Tracheal epithelial cell (primary cell): Measurements from ENCODE around the gene CAPN2. TPM values are rescaled to one million over a fixed set of nuclear protein-coding genes. Genes with fewer than 3 reads are reported as not detected.

Experiments used
- total RNA-seq: library from RNA; depleted of rRNA; stranded (reverse); fragments of >200 nt; gene quantifications from 2 replicates; pipeline ENCODE4 v1.2.1, GENCODE V29; 2014

The CAPN2 gene
- 286 and 299 TPM in 2 replicates for total RNA-seq

GRCh38 chr1:223712194-223712849 is at the start of gene CAPN2:
CAPN2 (plus strand) TSS chr1:223712539; CDS start chr1:223712641, 102 bp downstream.

DNA sequence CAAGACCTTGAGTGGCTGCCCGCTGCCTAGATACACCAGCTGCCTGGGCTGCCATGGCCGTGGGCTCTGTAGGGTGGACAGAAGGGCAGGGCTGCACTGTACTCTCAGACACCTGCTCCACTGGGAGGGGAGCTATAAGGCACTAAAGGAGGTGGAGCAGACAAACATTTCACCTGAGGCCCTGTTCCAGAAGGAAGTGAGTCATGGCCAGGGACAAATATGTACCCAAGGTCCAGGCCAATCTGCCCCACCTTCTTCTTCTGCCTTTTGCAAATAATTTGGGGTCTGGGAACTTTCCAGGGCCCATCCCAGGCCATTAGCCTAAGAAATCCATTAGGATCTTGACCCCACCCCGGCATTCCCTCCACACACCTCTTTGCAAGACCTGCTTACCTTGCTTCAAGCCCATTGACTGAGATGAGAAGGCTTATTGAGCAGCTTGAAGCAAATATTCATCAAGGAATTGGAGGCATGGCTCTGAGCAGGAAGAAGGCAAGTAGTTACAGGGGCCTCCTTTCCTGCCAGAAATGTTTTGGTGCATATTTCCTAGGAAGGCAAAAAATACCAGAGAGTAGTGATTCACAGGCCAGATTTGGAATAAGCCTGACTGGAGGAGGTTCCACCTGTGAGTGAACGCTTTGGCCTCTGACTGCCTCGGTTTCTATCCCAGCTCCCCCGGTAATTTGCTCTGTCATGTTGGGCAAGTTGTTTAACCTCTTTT is 46.6 kb upstream of the CAPN2 start, which contains the start of gene CAPN8:
TSS of gene CAPN8 (minus strand) at position 110 of the 721 bp plus-strand sequence. CDS start at position 55, 55 bp downstream.

Other genes starting within 250 kb of the CAPN2 start
- not detected in 2 replicates for gene CAPN8, start 46.8 kb upstream of the CAPN2 start, total RNA-seq
- 14.9 and 37.8 TPM in 2 replicates for gene TP53BP2, start 133.4 kb downstream of the CAPN2 start, total RNA-seq